SK-N-SH (cell line): ENCODE results near the gene ZSCAN9. TPM values are rescaled to one million over a fixed set of nuclear protein-coding genes. Genes with fewer than 3 reads are reported as not detected.
A peak's percentile ranks its signal among the peaks of the same experiment; 100 is the strongest.

Experiments
- CTCF ChIA-PET: fragments of 300-600, 350-600 bp; formaldehyde crosslinking; extraction: SDS; loops from one replicate; lab custom pipeline; 2021; lab: Yijun Ruan, JAX
- POLR2A ChIA-PET: fragments of 350-600 bp; sonication (Branson Sonifier 250); formaldehyde crosslinking; extraction: SDS; loops from one replicate; lab custom pipeline; 2020; ENCODE audit warnings: antibody characterized with exemption, inconsistent platforms; lab: Yijun Ruan, JAX
- DNase-seq: peaks from one replicate; pipeline ENCODE4 v3.0.0; 2012
- H2AFZ ChIP-seq: fragments of 200-600 bp; sonication (generic); 2 replicates; pipeline ENCODE4 v1.8.1; 2016; ENCODE audit warnings: antibody characterized with exemption, mild to moderate bottlenecking, low read depth
- H3F3A ChIP-seq: fragments of 200-600 bp; sonication (generic); replicated peaks from 2 replicates; pipeline ENCODE3; 2016; ENCODE audit warnings: antibody characterized with exemption, mild to moderate bottlenecking; ENCODE audit not compliant: insufficient read depth
- H3K27ac ChIP-seq, 2 experiments: fragments of 200-500 bp in 1 of 2; fragments of 200-600 bp in 1 of 2; sonication (Bioruptor generic) in 1 of 2; sonication (generic), shearing (Covaris generic) in 1 of 2; 2 replicates each; pipeline versions ENCODE4 v1.5.1 to v1.6.1; 2014 to 2016; ENCODE audit warnings: low read depth in 2 of 2, inconsistent platforms in 1 of 2, low read length in 1 of 2, mild to moderate bottlenecking in 1 of 2, mixed read lengths in 1 of 2
- H3K27me3 ChIP-seq: fragments of 200-600 bp; sonication (generic), shearing (Covaris generic); 2 replicates; pipeline ENCODE4 v1.6.1; 2016; ENCODE audit warnings: mixed run types; ENCODE audit not compliant: insufficient read depth
- H3K36me3 ChIP-seq, 2 experiments: fragments of 200-500 bp in 1 of 2; fragments of 200-600 bp in 1 of 2; sonication (Bioruptor generic) in 1 of 2; sonication (generic) in 1 of 2; replicated peaks in 1 of 2; 2 replicates each; pipeline versions ENCODE3 to v1.5.1; 2014 to 2016; ENCODE audit warnings: low read length in 1 of 2, mild to moderate bottlenecking in 1 of 2; ENCODE audit not compliant: insufficient read depth in 2 of 2, control insufficient read depth in 1 of 2
- H3K4me1 ChIP-seq, 2 experiments: fragments of 200-500 bp in 1 of 2; fragments of 200-600 bp in 1 of 2; sonication (Bioruptor generic) in 1 of 2; sonication (generic), shearing (Covaris generic) in 1 of 2; 2 replicates each; pipeline versions ENCODE4 v1.5.1 to v1.6.1; 2014 to 2016; ENCODE audit warnings: low read depth in 1 of 2, low read length in 1 of 2, mixed run types in 1 of 2; ENCODE audit not compliant: insufficient read depth in 2 of 2, control insufficient read depth in 1 of 2
- H3K4me2 ChIP-seq: fragments of 200-600 bp; sonication (generic), shearing (Covaris generic); 2 replicates; pipeline ENCODE4 v1.6.1; 2017; ENCODE audit warnings: mixed run types
- H3K4me3 ChIP-seq, 2 experiments: fragments of 200-500 bp in 1 of 2; fragments of 200-600 bp in 1 of 2; sonication (Bioruptor generic) in 1 of 2; sonication (generic), shearing (Covaris generic) in 1 of 2; 2 replicates each; pipeline versions ENCODE4 v1.5.1 to v1.8.1; 2014 to 2016; ENCODE audit warnings: low read depth in 2 of 2, inconsistent platforms in 1 of 2, low read length in 1 of 2, mild to moderate bottlenecking in 1 of 2, mixed read lengths in 1 of 2, moderate library complexity in 1 of 2
- H3K79me2 ChIP-seq: fragments of 200-600 bp; sonication (generic); 2 replicates; pipeline ENCODE4 v1.8.1; 2017; ENCODE audit warnings: mild to moderate bottlenecking; ENCODE audit not compliant: insufficient read depth
- H3K9ac ChIP-seq: fragments of 200-600 bp; sonication (generic); 2 replicates; pipeline ENCODE4 v1.6.1; 2017; ENCODE audit warnings: mixed run types
- H3K9me2 ChIP-seq: fragments of 200-600 bp; sonication (generic); 2 replicates; pipeline ENCODE4 v1.6.1; 2017; ENCODE audit warnings: mixed run types
- H3K9me3 ChIP-seq: fragments of 200-600 bp; sonication (generic); 2 replicates; pipeline ENCODE4 v1.6.1; 2017; ENCODE audit warnings: mixed run types, mild to moderate bottlenecking, moderate library complexity
- H4K20me1 ChIP-seq: fragments of 200-600 bp; sonication (generic); 2 replicates; pipeline ENCODE4 v1.6.1; 2017; ENCODE audit warnings: mild to moderate bottlenecking, mixed run types; ENCODE audit not compliant: insufficient read depth
- ELF1 ChIP-seq: IDR thresholded peaks from 2 replicates; pipeline ENCODE4 v1.4.0; 2012
- EP300 ChIP-seq, 2 experiments: IDR thresholded peaks; 2 replicates each; pipeline versions ENCODE4 v1.4.0 to v1.6.1; 2012; ENCODE audit warnings: borderline replicate concordance in 1 of 2, low read depth in 1 of 2, low read length in 1 of 2
- EZH2phosphoT487 ChIP-seq: fragments of 200-600 bp; sonication (generic); IDR thresholded peaks from 2 replicates; pipeline ENCODE4 v1.6.1; 2017; ENCODE audit warnings: low read depth, mixed run types, mild to moderate bottlenecking, antibody characterized with exemption, moderate library complexity, borderline replicate concordance
- FOSL2 ChIP-seq: IDR thresholded peaks from 2 replicates; pipeline ENCODE4 v1.4.0; 2012; ENCODE audit warnings: low read depth, mild to moderate bottlenecking, moderate library complexity, borderline replicate concordance
- FOXJ3 ChIP-seq: sonication (generic); formaldehyde crosslinking; IDR thresholded peaks from 2 replicates; pipeline ENCODE4 v1.5.1; 2020; ENCODE audit warnings: mild to moderate bottlenecking, missing genetic modification reagents
- FOXM1 ChIP-seq: IDR thresholded peaks from 2 replicates; pipeline ENCODE4 v1.4.0; 2012; ENCODE audit warnings: low read depth, mild to moderate bottlenecking
- NFIC ChIP-seq: IDR thresholded peaks from 2 replicates; pipeline ENCODE4 v1.4.0; 2012; ENCODE audit warnings: borderline replicate concordance
- NRF1 ChIP-seq: IDR thresholded peaks from 2 replicates; pipeline ENCODE4 v1.6.1; 2012; ENCODE audit warnings: low read depth, mild to moderate bottlenecking, low read length
- POLR2AphosphoS5 ChIP-seq: IDR thresholded peaks from 2 replicates; pipeline ENCODE4 v1.6.1; 2012; ENCODE audit warnings: low read depth, low read length
- RAD21 ChIP-seq: IDR thresholded peaks from 2 replicates; pipeline ENCODE4 v1.6.1; 2012; ENCODE audit warnings: mild to moderate bottlenecking, low read length
- TEAD4 ChIP-seq: IDR thresholded peaks from 2 replicates; pipeline ENCODE4 v1.4.0; 2012; ENCODE audit warnings: mild to moderate bottlenecking, borderline replicate concordance; ENCODE audit not compliant: insufficient read depth
- WGBS: methylation state at CpG from one replicate; pipeline ENCODE4 v1.1.6; 2017; ENCODE audit warnings: low lambda C conversion rate; 5-methylcytosine and 5-hydroxymethylcytosine counted together
- polyA plus RNA-seq, 3 experiments: library from polyadenylated mRNA; depleted of rRNA; stranded (reverse); fragments of >200 nt; gene quantifications; 2 replicates each; pipeline ENCODE4 v1.2.3, GENCODE V29; 2012
- TF ChIP-seq, protein P1 (sequence below): IDR thresholded peaks from 2 replicates; pipeline ENCODE4 v1.4.0; 2012; ENCODE audit warnings: low read depth
- TF ChIP-seq, protein P2 (sequence below): IDR thresholded peaks from 2 replicates; pipeline ENCODE4 v1.4.0; 2012; ENCODE audit warnings: low read depth, borderline replicate concordance
- TF ChIP-seq, protein P3 (sequence below): fragments of 150-350 bp; IDR thresholded peaks from 2 replicates; pipeline ENCODE4 v1.6.1; 2016; ENCODE audit warnings: mild to moderate bottlenecking, low read depth, low read length

Gene ZSCAN9
- polyA plus RNA-seq, 1 of the 3 experiments (the other 2 are of a cell fraction): 13.7 TPM

DNA sequence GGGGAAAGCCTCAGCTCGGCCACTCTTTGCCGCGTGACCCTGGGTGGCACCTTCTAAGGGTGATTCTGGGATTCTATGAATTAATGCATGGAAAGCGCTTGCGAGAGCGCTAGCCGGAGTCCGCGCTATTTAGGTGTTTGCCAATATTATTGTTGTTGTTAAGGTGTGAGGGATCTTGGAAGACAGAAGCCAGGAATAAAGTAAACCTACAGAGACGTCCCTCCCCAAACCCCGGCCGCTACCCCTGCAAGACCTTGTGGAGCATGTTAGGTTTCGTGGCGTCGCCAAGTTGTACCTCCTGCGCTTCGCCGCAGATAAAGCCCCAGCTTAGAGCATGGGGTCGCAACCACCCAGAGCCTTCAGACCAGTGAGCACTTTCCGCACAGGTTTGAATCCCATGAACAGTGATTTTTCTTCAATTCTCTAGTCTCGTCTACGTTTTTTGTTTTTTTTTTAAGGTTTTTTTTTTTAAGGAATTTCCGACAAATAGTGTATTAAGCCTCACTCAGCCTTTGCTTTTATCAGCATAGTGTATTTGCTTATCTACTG lies 16.9 kb upstream of the ZSCAN9 start:
- H3F3A ChIP-seq: peaks cover under 1% of the 10 kb centered on the region
- no peaks in the 10 kb centered on the region for H3K79me2 ChIP-seq
- ChIA-PET CTCF (no interaction called here), POLR2A (no interaction called here)
- TF ChIP-seq FOXM1 (no peak), EZH2phosphoT487 (no peak), EP300 (IDR thresholded peaks at IDR 0.05; ENCODE audit: borderline replicate concordance in 1 of 2, low read depth in 1 of 2, low read length in 1 of 2) (no peak), POLR2AphosphoS5 (no peak), RAD21 (no peak), NRF1 (no peak), NFIC (no peak), TEAD4 (no peak)
- TF ChIP-seq, protein P1, sequence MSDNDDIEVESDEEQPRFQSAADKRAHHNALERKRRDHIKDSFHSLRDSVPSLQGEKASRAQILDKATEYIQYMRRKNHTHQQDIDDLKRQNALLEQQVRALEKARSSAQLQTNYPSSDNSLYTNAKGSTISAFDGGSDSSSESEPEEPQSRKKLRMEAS: no peak
- TF ChIP-seq, protein P2, sequence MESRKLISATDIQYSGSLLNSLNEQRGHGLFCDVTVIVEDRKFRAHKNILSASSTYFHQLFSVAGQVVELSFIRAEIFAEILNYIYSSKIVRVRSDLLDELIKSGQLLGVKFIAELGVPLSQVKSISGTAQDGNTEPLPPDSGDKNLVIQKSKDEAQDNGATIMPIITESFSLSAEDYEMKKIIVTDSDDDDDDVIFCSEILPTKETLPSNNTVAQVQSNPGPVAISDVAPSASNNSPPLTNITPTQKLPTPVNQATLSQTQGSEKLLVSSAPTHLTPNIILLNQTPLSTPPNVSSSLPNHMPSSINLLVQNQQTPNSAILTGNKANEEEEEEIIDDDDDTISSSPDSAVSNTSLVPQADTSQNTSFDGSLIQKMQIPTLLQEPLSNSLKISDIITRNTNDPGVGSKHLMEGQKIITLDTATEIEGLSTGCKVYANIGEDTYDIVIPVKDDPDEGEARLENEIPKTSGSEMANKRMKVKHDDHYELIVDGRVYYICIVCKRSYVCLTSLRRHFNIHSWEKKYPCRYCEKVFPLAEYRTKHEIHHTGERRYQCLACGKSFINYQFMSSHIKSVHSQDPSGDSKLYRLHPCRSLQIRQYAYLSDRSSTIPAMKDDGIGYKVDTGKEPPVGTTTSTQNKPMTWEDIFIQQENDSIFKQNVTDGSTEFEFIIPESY: no peak
- H3K9me2 ChIP-seq: no peaks in the 10 kb centered on the region
- peak overlapping the region; percentile 76 for H3K4me2 ChIP-seq
- no peak overlapping the region for H3K9ac ChIP-seq
- H4K20me1 ChIP-seq: no peaks in the 10 kb centered on the region
- H3K36me3 ChIP-seq: no peaks in the 10 kb centered on the region
- H3K4me3 ChIP-seq: peak overlapping the region; percentile 42 to 57
- peaks cover 52% of the 10 kb centered on the region; the same call in 1 of the 2 replicates for H3K27me3 ChIP-seq
- DNase-seq: no peak
- 11% methylated on average over 23 of the region's 23 CpGs for WGBS
- H2AFZ ChIP-seq: peak overlapping the region; percentile 86
- no peaks in the 10 kb centered on the region for H3K9me3 ChIP-seq
- H3K4me1 ChIP-seq: peaks cover 0 to 15% of the 10 kb centered on the region in 2 experiments; a peak in 3 of 4 replicates
- no peak overlapping the region for H3K27ac ChIP-seq

DNA sequence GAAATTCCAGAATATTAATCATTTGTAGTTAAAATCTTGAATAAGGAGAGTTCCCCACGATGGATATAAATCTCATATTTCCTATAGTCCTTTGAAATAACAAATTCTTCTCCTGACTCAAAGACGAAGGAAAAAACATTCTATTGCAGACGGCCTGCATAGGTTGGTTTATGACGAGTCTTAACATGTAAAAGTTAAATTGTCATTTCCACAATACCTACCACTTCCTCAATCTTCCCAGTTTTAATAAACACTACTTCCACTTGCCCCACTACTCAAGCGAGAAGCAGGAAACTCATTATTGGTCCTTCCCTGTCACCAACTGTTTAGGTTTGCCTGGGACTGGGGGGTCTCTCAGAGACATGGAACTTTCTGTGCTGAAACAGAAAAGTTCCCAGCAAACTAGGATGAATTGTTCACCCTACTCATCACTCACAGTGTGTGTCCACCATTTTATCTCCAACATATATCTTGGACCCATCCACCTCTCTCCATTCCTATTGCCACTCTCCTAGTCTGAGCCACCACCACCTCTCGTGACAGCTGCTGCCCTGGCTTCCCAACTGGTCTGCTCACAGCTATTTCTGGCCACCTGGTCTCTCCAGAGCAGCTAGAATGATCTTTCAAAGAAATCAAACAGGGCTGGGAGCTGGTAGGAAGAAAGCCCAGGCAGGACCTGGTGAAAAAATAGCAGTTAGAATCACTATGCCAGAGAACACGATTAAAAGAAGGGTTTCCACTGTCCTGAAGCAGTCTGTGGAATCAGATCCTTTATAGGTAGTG lies 15.1 kb upstream of the ZSCAN9 start:
- DNase-seq: no peak
- H3K27ac ChIP-seq: no peak overlapping the region
- H3K4me2 ChIP-seq: no peak overlapping the region
- peaks cover 6% of the 10 kb centered on the region for H3F3A ChIP-seq
- H3K9me3 ChIP-seq: no peaks in the 10 kb centered on the region
- H4K20me1 ChIP-seq: no peaks in the 10 kb centered on the region
- H3K4me1 ChIP-seq: peaks cover 0 to 15% of the 10 kb centered on the region in 2 experiments; a peak in 3 of 4 replicates
- peaks cover 52% of the 10 kb centered on the region; the same call in 1 of the 2 replicates for H3K27me3 ChIP-seq
- no peaks in the 10 kb centered on the region for H3K9me2 ChIP-seq
- H3K36me3 ChIP-seq: no peaks in the 10 kb centered on the region
- no peak overlapping the region for H3K4me3 ChIP-seq
- TF ChIP-seq EZH2phosphoT487 (no peak), FOXM1 (no peak), TEAD4 (no peak), FOSL2 (no peak), FOXJ3 (no peak), ELF1 (no peak)
- TF ChIP-seq, protein P3, sequence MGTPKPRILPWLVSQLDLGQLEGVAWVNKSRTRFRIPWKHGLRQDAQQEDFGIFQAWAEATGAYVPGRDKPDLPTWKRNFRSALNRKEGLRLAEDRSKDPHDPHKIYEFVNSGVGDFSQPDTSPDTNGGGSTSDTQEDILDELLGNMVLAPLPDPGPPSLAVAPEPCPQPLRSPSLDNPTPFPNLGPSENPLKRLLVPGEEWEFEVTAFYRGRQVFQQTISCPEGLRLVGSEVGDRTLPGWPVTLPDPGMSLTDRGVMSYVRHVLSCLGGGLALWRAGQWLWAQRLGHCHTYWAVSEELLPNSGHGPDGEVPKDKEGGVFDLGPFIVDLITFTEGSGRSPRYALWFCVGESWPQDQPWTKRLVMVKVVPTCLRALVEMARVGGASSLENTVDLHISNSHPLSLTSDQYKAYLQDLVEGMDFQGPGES: no peak
- TF ChIP-seq, all 33 proteins: peak for 0
- Histone ChIP-seq H2AFZ (no peak overlapping the region), H3K79me2 (no peaks in the 10 kb centered on the region), H3K9ac (no peak overlapping the region)
- ChIA-PET CTCF (interaction anchor here (2.2 kb wide), 1 partner anchor 146 kb away, joined by 5 read pairs; no protein-coding TSS in a partner anchor), POLR2A (no interaction called here)
- whole genome bisulfite sequencing: 16% methylated on average over 7 of the region's 7 CpGs
